Neutrophil (primary cell): Measurements from ENCODE around the gene ITPA.

Source experiments
- H3K27ac ChIP-seq: fragments of 200-600 bp; sonication (generic); 2 replicates; pipeline ENCODE4 v1.5.1; 2016; ENCODE audit warnings: mild to moderate bottlenecking, moderate library complexity
- H3K27me3 ChIP-seq: fragments of 200-600 bp; sonication (generic); 2 replicates; pipeline ENCODE4 v1.6.0; 2016; ENCODE audit warnings: mild to moderate bottlenecking
- H3K36me3 ChIP-seq: fragments of 200-600 bp; sonication (generic); 2 replicates; pipeline ENCODE4 v1.5.1; 2017
- H3K4me1 ChIP-seq, 2 experiments: fragments of 200-600 bp in 1 of 2; sonication (generic) in 1 of 2; 1 replicate in 1 of 2; 2 replicates in 1 of 2; pipeline versions ENCODE4 v1.5.1 to v1.6.1; 2013 to 2016; ENCODE audit warnings: low read depth in 1 of 2, low read length in 1 of 2, mild to moderate bottlenecking in 1 of 2, moderate library complexity in 1 of 2; ENCODE audit not compliant: control insufficient read depth in 1 of 2, insufficient read depth in 1 of 2
- H3K4me3 ChIP-seq, 2 experiments: fragments of 200-600 bp in 1 of 2; sonication (generic) in 1 of 2; 1 replicate in 1 of 2; 2 replicates in 1 of 2; pipeline ENCODE4 v1.5.1; 2013 to 2016; ENCODE audit warnings: low read depth in 1 of 2, low read length in 1 of 2, mild to moderate bottlenecking in 1 of 2, moderate library complexity in 1 of 2
- H3K9me3 ChIP-seq: fragments of 200-600 bp; sonication (generic); 2 replicates; pipeline ENCODE4 v1.5.1; 2016
- TF ChIP-seq, protein P1 (sequence below): fragments of 200-600 bp; sonication (generic); IDR thresholded peaks from 2 replicates; pipeline ENCODE4 v1.5.1; 2016; ENCODE audit warnings: antibody characterized with exemption

ITPA gene

DNA sequence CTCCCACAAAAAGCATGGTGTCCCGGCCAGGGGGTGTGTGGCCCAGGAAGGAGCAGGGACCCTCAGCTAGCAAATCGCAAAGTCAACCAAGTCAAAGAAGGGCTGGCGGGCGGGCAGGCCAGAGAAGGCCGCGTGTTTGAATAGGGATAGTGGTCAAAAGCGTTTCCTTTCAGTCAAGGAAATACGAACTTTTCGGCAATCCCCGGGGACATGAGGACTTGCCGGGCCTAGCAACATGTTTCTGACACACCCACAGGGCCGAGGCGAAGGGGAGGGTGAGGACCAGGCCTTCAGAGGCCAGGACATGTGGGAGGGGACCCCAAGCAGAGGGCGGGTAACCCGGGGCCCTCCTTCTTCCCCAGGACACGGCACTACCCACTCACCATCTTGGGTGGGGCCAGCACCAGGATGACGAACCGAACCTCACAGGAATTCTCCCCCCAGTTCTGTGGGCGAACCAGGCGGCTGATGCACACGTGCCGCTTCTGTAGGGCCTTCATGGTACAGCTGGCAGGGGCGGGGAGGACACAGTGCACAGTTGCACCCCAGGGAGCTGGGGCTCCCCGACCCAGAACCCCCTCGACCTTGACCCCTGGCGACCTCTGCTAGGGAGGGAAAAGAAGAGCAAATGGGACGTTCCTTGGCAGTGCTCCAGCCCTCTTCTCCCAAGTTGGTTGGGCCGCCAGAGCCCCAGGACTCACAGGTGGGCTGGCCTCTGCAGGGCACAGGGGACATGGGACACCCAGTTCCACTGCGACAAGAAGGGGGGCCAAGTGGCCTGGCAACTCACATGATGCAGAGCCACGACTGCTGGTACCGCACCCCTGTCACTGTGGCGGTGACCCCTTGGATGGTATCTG is 24.1 kb downstream of the ITPA start:
- Histone ChIP-seq H3K27me3 (peaks cover 46% of the 10 kb centered on the region), H3K4me1 (peaks cover 0 to 5% of the 10 kb centered on the region in 2 experiments), H3K9me3 (no peaks in the 10 kb centered on the region), H3K36me3 (no peaks in the 10 kb centered on the region), H3K4me3 (no peak overlapping the region), H3K27ac (no peak overlapping the region)
- TF ChIP-seq, protein P1, sequence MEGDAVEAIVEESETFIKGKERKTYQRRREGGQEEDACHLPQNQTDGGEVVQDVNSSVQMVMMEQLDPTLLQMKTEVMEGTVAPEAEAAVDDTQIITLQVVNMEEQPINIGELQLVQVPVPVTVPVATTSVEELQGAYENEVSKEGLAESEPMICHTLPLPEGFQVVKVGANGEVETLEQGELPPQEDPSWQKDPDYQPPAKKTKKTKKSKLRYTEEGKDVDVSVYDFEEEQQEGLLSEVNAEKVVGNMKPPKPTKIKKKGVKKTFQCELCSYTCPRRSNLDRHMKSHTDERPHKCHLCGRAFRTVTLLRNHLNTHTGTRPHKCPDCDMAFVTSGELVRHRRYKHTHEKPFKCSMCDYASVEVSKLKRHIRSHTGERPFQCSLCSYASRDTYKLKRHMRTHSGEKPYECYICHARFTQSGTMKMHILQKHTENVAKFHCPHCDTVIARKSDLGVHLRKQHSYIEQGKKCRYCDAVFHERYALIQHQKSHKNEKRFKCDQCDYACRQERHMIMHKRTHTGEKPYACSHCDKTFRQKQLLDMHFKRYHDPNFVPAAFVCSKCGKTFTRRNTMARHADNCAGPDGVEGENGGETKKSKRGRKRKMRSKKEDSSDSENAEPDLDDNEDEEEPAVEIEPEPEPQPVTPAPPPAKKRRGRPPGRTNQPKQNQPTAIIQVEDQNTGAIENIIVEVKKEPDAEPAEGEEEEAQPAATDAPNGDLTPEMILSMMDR, result no peak

DNA sequence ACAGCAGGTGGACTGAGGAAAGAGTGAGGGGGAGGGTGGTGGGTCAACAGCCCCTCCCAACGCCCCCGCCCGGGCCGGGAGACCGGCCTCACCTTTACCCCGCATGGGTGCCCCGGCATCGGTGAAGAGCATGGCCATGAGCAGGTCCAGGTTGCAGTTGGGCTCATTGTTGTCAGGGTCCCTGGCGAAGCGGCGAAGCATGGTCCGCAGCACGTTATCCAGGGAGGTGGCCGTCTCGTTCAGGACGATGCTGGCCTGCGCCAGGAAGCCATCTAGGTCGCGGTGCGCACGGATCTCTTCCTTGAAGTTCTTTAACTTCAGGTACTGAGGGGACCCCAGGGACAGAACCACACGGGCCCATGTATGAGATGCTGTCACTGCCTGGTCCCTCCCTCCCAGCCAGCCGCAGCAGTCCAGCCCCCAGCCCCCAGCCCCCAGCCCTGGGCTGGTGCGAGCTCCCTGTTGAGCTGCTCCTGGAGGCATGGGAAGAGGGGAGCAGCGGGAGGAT is 24.7 kb downstream of the ITPA start:
- Histone ChIP-seq H3K27me3 (peaks cover 53% of the 10 kb centered on the region), H3K9me3 (no peaks in the 10 kb centered on the region), H3K36me3 (no peaks in the 10 kb centered on the region), H3K4me3 (no peak overlapping the region), H3K27ac (no peak overlapping the region), H3K4me1 (peaks cover 5 to 12% of the 10 kb centered on the region in 2 experiments)
- TF ChIP-seq, protein P1, result no peak

DNA sequence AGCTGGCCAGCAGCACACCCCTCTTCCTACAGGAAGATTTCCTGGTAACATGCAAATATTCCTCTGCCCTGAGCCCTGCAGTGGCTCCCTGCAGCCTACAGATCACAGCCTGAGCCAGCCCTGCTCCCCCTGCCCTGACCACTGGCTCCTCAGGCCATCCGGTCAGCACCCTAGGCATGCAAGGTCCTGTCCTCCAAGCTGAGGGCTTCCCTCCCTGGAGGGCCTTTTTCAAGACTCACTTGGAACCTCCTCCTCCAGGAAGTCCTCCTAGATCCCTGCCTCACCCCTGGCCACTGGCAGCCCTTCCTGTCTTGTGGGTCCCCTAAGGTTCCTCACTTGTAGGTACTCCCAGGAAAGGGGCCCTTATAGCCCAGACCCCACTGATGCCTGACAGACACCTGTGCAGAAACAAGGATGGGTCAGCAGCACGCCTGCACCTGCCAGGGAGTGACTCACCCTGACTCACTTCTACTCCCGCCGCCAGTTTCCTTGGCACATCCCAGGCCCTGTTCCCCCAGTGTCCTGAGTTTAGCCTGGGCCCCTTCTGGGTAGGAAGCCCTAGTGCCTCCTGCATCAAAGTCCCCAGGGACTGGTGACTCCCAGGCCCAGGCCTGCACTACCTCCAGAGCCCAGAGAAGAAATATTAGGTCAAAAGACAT is 26.5 kb downstream of the ITPA start:
- TF ChIP-seq, protein P1, result no peak
- H3K27me3 ChIP-seq, result peaks cover 70% of the 10 kb centered on the region

DNA sequence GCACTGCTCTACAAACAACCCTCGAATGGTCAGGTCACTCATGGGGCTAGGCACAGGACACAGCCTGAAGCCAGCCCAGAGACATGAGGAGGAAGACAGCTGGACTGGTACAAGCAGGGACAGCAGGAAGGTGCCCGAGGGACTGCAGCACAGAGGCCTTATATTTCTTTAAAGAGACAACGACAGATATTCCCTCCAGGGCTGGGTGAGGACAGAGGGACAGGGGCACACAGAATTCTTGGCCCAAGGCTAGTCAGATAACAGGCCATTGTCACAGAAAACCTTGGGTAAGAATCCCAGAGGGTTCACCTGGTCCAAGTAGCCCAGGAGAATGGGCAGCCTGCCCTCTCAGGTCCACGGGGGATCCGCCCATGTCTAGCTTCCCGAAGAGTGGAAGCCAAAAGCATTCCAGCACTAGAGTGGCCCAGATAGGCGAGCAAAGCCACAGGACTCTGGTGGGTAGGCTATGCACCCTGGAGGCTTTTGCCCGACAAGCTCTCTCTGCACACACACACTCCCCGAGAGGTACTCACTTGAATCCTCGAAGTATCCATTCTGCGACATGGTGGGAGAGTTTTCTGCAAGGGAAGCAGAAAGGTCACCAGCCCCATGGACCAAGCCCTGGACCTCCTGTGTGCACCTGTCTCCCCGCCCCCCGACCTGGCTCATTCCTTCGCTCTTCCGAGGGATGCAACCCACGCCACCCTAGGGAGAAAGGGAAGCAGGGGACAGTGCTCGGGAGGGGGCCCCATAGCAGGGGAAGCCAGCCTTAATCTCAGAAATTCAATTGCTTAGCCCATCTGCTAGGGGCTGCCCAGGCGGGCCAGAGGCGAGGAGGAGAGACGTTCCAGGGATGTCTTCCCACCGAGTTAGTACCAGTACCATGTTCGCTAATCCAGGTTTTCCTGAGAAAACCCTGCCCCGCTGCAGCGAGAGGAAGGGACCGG is 28.0 kb downstream of the ITPA start:
- TF ChIP-seq, protein P1, result no peak
- Histone ChIP-seq H3K4me3 (no peak overlapping the region), H3K4me1 (peaks cover 17 to 24% of the 10 kb centered on the region in 2 experiments), H3K27ac (no peak overlapping the region), H3K27me3 (peaks cover 85% of the 10 kb centered on the region), H3K9me3 (no peaks in the 10 kb centered on the region), H3K36me3 (no peaks in the 10 kb centered on the region)

More for the DNA sequence above, 26.5 kb downstream of the ITPA start:
- Histone ChIP-seq H3K27ac (no peak overlapping the region), H3K9me3 (no peaks in the 10 kb centered on the region), H3K4me3 (no peak overlapping the region), H3K36me3 (no peaks in the 10 kb centered on the region), H3K4me1 (peaks cover 17 to 24% of the 10 kb centered on the region in 2 experiments)
